GM12801 (cell line): Measurements from ENCODE around the gene EPDR1.

Experiments used
- TF ChIP-seq, protein P1 (sequence below): IDR thresholded peaks from one replicate; pipeline ENCODE4 v1.5.1; 2011; ENCODE audit warnings: control low read depth; ENCODE audit not compliant: insufficient read length; ENCODE audit errors: extremely low read depth

The EPDR1 gene

GRCh38 chr7:37970211-37970610 is 49.8 kb downstream of the EPDR1 start:
- TF ChIP-seq, protein P1, sequence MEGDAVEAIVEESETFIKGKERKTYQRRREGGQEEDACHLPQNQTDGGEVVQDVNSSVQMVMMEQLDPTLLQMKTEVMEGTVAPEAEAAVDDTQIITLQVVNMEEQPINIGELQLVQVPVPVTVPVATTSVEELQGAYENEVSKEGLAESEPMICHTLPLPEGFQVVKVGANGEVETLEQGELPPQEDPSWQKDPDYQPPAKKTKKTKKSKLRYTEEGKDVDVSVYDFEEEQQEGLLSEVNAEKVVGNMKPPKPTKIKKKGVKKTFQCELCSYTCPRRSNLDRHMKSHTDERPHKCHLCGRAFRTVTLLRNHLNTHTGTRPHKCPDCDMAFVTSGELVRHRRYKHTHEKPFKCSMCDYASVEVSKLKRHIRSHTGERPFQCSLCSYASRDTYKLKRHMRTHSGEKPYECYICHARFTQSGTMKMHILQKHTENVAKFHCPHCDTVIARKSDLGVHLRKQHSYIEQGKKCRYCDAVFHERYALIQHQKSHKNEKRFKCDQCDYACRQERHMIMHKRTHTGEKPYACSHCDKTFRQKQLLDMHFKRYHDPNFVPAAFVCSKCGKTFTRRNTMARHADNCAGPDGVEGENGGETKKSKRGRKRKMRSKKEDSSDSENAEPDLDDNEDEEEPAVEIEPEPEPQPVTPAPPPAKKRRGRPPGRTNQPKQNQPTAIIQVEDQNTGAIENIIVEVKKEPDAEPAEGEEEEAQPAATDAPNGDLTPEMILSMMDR = no peak

GRCh38 chr7:37971491-37971890 is 51.1 kb downstream of the EPDR1 start:
- TF ChIP-seq, protein P1 = no peak

DNA sequence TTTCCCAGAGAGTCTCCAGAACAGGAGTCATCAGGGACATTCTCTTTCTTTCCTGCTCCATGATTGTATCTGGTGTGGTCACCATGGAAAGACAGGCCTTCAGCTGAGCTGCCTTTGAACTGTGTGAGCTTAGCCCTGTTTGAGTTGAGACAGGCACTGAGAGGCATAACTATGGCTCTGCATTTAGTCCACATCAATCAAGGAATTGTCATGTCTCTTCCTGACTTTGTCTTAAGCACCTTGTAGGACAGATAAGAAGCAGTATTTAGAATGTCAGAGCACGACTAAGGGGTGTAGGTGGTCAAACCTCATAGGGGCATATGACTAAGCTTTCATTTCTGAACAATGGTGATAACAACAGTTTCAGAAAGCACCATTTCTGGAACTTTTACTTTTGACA is 53.5 kb downstream of the EPDR1 start:
- TF ChIP-seq, protein P1 = no peak

DNA sequence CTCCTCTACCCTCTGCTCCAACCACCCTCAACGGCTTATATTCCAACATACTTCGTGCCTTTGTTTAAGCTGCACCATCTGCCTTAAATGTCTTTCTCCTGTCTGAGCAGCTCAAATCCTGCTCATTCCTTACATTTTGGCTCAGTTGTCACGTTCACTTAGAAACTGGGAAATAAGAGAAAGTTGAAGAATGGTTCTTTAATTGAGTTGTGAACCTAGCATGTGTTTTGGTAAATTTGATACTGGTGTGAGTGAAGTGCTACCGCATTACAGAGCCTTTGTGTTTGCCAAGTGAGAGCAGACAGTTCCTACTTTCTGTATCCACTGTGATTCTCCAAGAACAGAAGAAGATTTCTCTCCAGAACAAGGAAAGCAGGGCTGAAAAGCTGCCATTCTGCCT is 54.3 kb downstream of the EPDR1 start:
- TF ChIP-seq, protein P1 = no peak

DNA sequence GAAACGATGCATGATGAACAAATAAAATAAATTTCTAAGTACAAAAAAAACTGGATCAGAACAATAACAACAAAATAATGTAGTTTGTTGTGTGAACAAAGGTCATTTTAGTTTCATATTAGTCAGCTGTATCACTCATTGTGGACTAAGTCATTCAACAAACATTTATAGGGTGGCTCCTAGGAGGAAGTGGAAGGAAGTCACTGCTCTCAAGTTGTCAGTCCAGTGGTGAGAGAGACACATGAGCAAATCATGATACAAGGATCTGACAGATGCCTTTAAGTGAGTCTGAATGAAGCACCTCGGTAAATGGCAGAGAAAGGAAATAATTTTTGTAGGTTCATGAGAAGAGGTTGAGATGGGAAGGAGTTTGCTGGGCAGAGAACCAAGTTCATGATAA is 56.8 kb downstream of the EPDR1 start:
- TF ChIP-seq, protein P1 = no peak

DNA sequence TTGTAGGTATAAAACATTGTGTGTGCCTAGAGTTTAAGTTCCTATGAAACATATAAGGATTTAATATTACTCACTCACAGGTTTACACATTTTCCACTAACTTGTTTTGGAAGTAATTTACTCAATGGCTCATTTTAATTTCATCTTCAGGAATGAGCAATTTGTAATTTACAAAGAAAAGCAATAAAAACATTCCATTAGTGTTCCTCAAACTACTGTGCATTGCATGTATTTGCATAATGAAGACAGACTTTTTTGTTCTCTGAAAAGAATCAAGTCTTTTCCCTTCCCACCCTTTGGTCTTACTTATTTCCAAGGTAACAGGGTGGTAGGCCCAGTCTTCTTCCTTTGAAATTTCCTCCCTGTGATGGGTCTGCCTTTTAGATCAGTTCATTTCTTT is 61.2 kb downstream of the EPDR1 start:
- TF ChIP-seq, protein P1 = no peak

- TF ChIP-seq, protein P1 = no peak
These were observed 62.0 kb downstream of the EPDR1 start for GRCh38 chr7:37982423-37982822.
